ENCODE measurements around the gene PREX1.

The PREX1 gene

GRCh38 chr20:48750376-48750775 lies 77.4 kb downstream of the PREX1 start:
- no peak for DNase-seq

- DNase-seq = no peak
Measured at GRCh38 chr20:48749437-48749836, 78.4 kb downstream of the PREX1 start.

- no peak for DNase-seq
Measured at GRCh38 chr20:48748556-48748955, 79.2 kb downstream of the PREX1 start.

GRCh38 chr20:48747840-48748414 lies 79.9 kb downstream of the PREX1 start:
- no peak for DNase-seq

GRCh38 chr20:48745330-48745729 lies 82.5 kb downstream of the PREX1 start:
- DNase-seq = no peak

- DNase-seq = no peak
Measured at GRCh38 chr20:48744515-48744914, 83.3 kb downstream of the PREX1 start.

GRCh38 chr20:48743807-48744206 lies 84.0 kb downstream of the PREX1 start:
- DNase-seq = no peak

- no peak for DNase-seq
Measured at GRCh38 chr20:48742912-48743680, 84.7 kb downstream of the PREX1 start.

GRCh38 chr20:48742233-48742632 lies 85.6 kb downstream of the PREX1 start:
- DNase-seq = no peak

- DNase-seq = no peak
Measured at GRCh38 chr20:48741669-48742068, 86.1 kb downstream of the PREX1 start.

- no peak for DNase-seq
Measured at GRCh38 chr20:48740712-48741111, 87.1 kb downstream of the PREX1 start.

- DNase-seq = no peak
Measured at GRCh38 chr20:48740292-48740649, 87.5 kb downstream of the PREX1 start.

GRCh38 chr20:48739395-48740291 lies 88.2 kb downstream of the PREX1 start:
- DNase-seq = no peak

GRCh38 chr20:48738399-48739304 lies 89.1 kb downstream of the PREX1 start:
- DNase-seq = no peak

- DNase-seq = no peak
Measured at GRCh38 chr20:48738094-48738398, 89.8 kb downstream of the PREX1 start.

- DNase-seq = no peak
Measured at GRCh38 chr20:48737434-48738093, 90.2 kb downstream of the PREX1 start.

GRCh38 chr20:48736636-48737035 lies 91.2 kb downstream of the PREX1 start:
- no peak for DNase-seq

- no peak for DNase-seq
Measured at GRCh38 chr20:48736231-48736630, 91.6 kb downstream of the PREX1 start.

- DNase-seq = no peak
Measured at GRCh38 chr20:48735112-48735511, 92.7 kb downstream of the PREX1 start.

GRCh38 chr20:48734104-48734749 lies 93.6 kb downstream of the PREX1 start:
- DNase-seq = peak; percentile 25

- peak; percentile 62 for DNase-seq
Measured at GRCh38 chr20:48733296-48733790, 94.5 kb downstream of the PREX1 start.

Measured in fibroblast of skin of back (primary cell).